Loucy (cell line): ENCODE measurements around the gene ALK.

Source experiments
- H2AFZ ChIP-seq: fragments of 200-600 bp; sonication (generic); 2 replicates; pipeline ENCODE4 v1.6.0; 2016; ENCODE audit warnings: antibody characterized with exemption, mild to moderate bottlenecking, low read length, moderate library complexity
- H3F3A ChIP-seq: fragments of 200-600 bp; 2 replicates; pipeline ENCODE4 v1.6.0; 2016; ENCODE audit warnings: antibody characterized with exemption, low read depth, mild to moderate bottlenecking
- H3K27me3 ChIP-seq: fragments of 200-600 bp; sonication (generic); 2 replicates; pipeline ENCODE4 v1.6.1; 2014; ENCODE audit warnings: low read length, mild to moderate bottlenecking; ENCODE audit not compliant: insufficient read depth, poor library complexity, severe bottlenecking
- H3K36me3 ChIP-seq: fragments of 200-600 bp; sonication (generic); 2 replicates; pipeline ENCODE4 v1.6.1; 2016; ENCODE audit warnings: low read length; ENCODE audit not compliant: insufficient read depth
- H3K4me1 ChIP-seq: fragments of 200-600 bp; sonication (generic); 2 replicates; pipeline ENCODE4 v1.5.1; 2014; ENCODE audit warnings: low read length, mild to moderate bottlenecking; ENCODE audit not compliant: insufficient read depth, poor library complexity, severe bottlenecking
- H3K4me2 ChIP-seq: fragments of 200-600 bp; sonication (generic); 2 replicates; pipeline ENCODE4 v1.6.0; 2014; ENCODE audit warnings: antibody characterized with exemption, low read length, low read depth, mild to moderate bottlenecking; ENCODE audit not compliant: poor library complexity, severe bottlenecking
- H3K4me3 ChIP-seq: fragments of 200-600 bp; sonication (generic); 2 replicates; pipeline ENCODE4 v1.5.1; 2014; ENCODE audit warnings: low read length, mild to moderate bottlenecking, mixed read lengths; ENCODE audit not compliant: poor library complexity, severe bottlenecking
- H3K79me2 ChIP-seq: fragments of 200-600 bp; sonication (generic); 2 replicates; pipeline ENCODE4 v1.6.1; 2014; ENCODE audit warnings: low read length; ENCODE audit not compliant: insufficient read depth
- H3K9ac ChIP-seq: fragments of 200-600 bp; sonication (generic); 2 replicates; pipeline ENCODE4 v1.6.0; 2014; ENCODE audit warnings: mild to moderate bottlenecking, low read depth, low read length, moderate library complexity; ENCODE audit not compliant: poor library complexity, severe bottlenecking
- H3K9me2 ChIP-seq: fragments of 200-600 bp; sonication (generic); replicated peaks from 2 replicates; pipeline ENCODE4 v1.6.1; 2016; ENCODE audit warnings: low read depth, low read length, mixed read lengths
- H3K9me3 ChIP-seq: fragments of 200-600 bp; sonication (generic); 2 replicates; pipeline ENCODE4 v1.6.1; 2014; ENCODE audit warnings: mild to moderate bottlenecking, antibody characterized with exemption, low read length, low read depth; ENCODE audit not compliant: insufficient read depth
- H4K20me1 ChIP-seq: fragments of 200-600 bp; sonication (generic); 2 replicates; pipeline ENCODE4 v1.6.0; 2014; ENCODE audit warnings: antibody characterized with exemption, low read length, mild to moderate bottlenecking; ENCODE audit not compliant: insufficient read depth, poor library complexity, severe bottlenecking
- CTCF ChIP-seq: fragments of 200-600 bp; sonication (generic); conservative IDR thresholded peaks from 2 replicates; pipeline ENCODE4 v1.5.1; 2014; ENCODE audit warnings: mild to moderate bottlenecking, antibody characterized with exemption, low read length
- EZH2phosphoT487 ChIP-seq: fragments of 200-600 bp; IDR thresholded peaks from 2 replicates; pipeline ENCODE4 v1.6.1; 2018; ENCODE audit warnings: antibody characterized with exemption, mild to moderate bottlenecking, moderate library complexity, borderline replicate concordance

ALK gene

GRCh38 chr2:29620890-29621289, 300.5 kb downstream of the ALK start:
- Histone ChIP-seq H3K9me2 (no peaks in the 10 kb centered on the region), H3K27me3 (peaks cover 32% of the 10 kb centered on the region), H3K4me1 (no peaks in the 10 kb centered on the region), H3K36me3 (no peaks in the 10 kb centered on the region), H3K4me3 (no peak overlapping the region), H4K20me1 (no peaks in the 10 kb centered on the region), H3K79me2 (no peaks in the 10 kb centered on the region), H3F3A (no peaks in the 10 kb centered on the region), H2AFZ (no peak overlapping the region), H3K9ac (no peak overlapping the region), H3K9me3 (no peaks in the 10 kb centered on the region), H3K4me2 (no peak overlapping the region)
- TF ChIP-seq EZH2phosphoT487 (no peak), CTCF (no peak)

GRCh38 chr2:29619689-29620088, 301.7 kb downstream of the ALK start:
- Histone ChIP-seq H3K27me3 (peaks cover 29% of the 10 kb centered on the region), H3K4me2 (no peak overlapping the region), H3K9me3 (no peaks in the 10 kb centered on the region), H3K9me2 (no peaks in the 10 kb centered on the region), H3K9ac (no peak overlapping the region), H3K4me3 (no peak overlapping the region), H2AFZ (no peak overlapping the region), H4K20me1 (no peaks in the 10 kb centered on the region), H3K4me1 (no peaks in the 10 kb centered on the region), H3K79me2 (no peaks in the 10 kb centered on the region), H3F3A (no peaks in the 10 kb centered on the region), H3K36me3 (no peaks in the 10 kb centered on the region)
- TF ChIP-seq EZH2phosphoT487: no peak
- no peak for TF ChIP-seq CTCF

GRCh38 chr2:29618024-29618423, 303.4 kb downstream of the ALK start:
- Histone ChIP-seq H3K36me3 (no peaks in the 10 kb centered on the region), H3F3A (no peaks in the 10 kb centered on the region), H3K27me3 (peaks cover 20% of the 10 kb centered on the region), H3K79me2 (no peaks in the 10 kb centered on the region), H3K9me3 (no peaks in the 10 kb centered on the region), H3K9ac (no peak overlapping the region), H4K20me1 (no peaks in the 10 kb centered on the region), H3K4me3 (no peak overlapping the region), H2AFZ (no peak overlapping the region), H3K9me2 (no peaks in the 10 kb centered on the region), H3K4me2 (no peak overlapping the region), H3K4me1 (no peaks in the 10 kb centered on the region)
- TF ChIP-seq EZH2phosphoT487 (no peak), CTCF (no peak)
